HG03095 (cell line): ENCODE measurements around the gene RBM38.
A peak's percentile ranks its signal among the peaks of the same experiment; 100 is the strongest.
"Not testable (repeated sequence)": the region's sequence is repeated elsewhere in the genome, so short reads cannot be mapped to it uniquely, and the experiment has no call there.

ENCODE experiments used
- ATAC-seq: cut with Tn5 transposase; IDR thresholded peaks from one replicate; pipeline ENCODE4 v1.9.1; 2021; ENCODE audit warnings: moderate library complexity; ENCODE audit not compliant: unreplicated experiment

The RBM38 gene

DNA sequence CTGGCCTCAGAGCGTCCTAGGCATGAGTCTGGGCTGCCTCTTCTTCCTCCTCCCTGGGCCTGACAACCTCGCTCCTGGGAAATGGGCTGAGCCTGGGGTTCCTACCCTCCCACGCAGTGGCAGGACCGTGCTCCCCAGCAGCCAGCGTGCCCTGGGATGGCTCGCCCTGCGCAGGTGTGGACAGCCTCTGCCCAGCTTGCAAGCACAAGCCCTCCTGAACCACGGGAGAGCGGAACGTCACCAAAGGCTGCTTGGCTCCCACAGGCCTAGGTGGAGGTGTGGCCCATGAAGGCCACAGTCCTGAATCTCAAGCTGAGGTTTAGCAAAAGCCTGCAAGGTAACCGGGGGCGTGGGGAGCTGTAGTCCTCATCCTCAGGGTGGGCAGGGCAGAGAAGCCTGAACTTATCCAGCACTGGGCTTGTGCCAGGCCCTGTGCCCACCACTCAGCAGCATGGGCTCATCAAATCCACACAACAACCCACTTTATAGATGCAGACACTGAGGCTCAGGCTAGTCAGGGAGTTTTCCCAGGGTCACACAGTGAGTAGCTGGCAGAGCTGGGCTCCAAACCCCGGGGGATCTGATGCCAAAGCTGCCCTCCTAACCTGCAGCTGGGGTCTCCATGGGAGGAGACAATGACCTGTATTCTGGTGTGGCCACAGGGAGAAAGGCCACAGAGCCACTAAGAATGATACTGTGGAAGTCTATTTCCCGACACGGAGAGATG is 25.3 kb downstream of the RBM38 start:
- no peak for ATAC-seq

DNA sequence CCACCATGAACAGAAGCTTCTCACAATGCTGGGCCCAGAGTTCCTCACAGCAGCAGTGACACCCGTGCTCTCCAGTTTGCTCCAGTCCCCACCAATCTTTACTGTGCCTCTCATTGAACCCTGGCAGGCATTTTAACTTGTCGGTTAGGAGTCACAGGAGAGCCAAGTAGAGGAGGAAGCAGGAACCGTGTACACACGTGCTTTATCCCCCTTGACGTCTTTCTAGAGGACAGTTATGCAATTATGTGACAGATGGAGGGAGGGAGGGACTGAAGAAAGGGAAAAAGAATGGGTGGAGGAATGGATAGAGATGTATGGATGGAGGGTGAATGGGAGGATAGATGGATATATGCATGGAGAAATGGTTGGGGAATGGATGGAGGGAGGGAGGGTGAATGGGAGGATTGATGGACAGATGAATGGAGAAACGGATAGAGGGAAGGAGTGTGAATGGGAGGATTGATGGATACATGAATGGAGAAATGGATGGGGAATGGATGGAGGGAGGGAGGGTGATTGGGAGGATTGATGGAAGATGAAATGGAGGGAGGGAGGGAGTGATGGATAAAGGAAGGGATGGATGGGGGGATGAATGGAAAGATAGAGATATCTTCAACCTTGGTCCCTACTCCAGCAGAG is 26.0 kb downstream of the RBM38 start:
- no peak for ATAC-seq

DNA sequence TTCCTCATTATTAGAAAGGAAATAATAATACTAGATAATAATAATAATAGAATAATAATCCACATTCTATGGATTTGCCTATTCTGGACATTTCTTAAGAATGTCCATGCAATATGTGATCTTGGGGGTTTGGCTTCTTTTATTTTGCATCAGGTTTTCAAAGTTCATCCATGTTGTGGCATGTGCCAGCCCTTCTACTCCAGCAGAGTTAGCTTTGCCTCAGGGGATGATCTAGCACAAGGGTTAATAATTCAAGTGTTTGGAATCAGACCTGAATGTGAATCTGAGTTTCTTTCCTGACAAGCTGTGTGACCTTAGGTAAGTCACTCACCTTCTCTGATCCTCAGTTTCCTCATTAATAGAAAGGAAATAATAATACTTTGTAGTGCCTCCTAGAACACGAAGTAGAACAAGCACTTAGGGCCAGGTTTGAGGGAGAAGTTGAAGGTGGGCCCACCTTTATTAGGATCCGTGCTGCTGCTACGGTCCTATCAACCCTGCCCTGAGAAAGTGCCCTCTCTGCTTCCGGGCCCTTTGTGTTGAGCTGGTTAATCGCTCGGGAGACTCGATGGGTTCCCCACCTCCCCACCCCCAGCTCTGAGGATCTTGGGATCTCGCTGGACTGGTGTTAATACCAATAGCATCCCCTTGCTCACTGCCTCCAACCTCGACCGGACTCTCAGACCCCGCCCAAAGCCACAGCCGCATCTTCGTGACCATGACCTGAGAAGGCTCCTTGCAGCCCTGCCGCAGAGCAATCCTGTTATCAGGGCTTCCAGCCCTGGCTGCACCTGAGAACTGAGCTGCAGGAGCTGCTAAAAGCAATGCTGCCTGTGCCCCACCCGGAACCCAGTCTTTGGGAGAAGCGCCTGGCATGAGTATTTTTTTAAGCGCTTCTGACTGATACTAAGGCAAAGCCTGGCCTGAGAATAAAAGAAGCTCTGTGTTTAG is 26.9 kb downstream of the RBM38 start:
- no peak for ATAC-seq

DNA sequence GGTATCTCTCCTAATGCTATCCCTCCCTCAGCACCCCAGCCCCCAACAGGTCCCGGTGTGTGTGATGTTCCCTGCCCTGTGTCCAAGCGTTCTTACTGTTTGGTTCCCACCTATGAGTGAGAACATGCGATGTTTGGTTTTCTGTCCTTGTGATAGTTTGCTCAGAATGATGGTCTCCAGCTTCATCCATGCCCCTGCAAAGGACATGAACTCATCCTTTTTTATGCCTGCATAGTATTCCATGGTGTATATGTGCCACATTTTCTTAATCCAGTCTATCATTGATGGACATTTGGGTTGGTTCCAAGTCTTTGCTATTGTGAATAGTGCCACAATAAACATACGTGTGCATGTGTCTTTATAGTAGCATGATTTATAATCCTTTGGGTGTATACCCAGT is 28.3 kb downstream of the RBM38 start:
- ATAC-seq: not testable (repeated sequence)

DNA sequence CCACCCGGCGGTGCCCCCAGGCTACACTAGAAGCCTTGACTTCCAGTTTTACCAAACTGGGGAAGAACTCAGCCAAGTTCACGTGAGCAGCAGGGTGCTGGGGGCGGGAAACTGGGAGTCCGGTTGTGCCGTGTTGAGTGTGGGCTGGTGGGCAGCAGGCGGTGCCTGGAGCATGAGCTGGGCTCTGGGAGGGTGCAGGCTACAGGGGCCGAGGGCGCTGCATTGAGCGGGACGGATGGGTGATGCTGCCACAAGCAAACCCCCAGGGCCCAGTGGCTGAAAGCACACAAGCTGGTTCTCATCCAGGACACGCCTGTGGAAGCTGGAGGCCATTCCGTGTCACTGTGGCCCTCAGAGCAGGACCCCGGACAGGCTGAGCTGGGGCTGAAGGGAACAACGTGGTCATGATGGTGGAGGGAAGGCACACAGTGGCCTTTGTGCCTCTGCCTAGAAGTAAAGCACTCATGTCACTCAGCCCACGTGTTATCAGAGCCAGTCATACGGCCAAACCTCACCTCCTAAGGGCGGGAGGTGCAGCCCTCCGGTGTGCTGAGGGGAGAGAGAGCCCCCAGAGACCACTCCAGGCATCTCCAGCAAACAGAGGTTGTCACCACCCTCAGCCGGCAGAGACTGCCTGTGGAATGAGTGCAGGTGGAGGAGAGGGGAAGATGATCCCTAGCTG is 29.5 kb downstream of the RBM38 start:
- ATAC-seq: no peak

DNA sequence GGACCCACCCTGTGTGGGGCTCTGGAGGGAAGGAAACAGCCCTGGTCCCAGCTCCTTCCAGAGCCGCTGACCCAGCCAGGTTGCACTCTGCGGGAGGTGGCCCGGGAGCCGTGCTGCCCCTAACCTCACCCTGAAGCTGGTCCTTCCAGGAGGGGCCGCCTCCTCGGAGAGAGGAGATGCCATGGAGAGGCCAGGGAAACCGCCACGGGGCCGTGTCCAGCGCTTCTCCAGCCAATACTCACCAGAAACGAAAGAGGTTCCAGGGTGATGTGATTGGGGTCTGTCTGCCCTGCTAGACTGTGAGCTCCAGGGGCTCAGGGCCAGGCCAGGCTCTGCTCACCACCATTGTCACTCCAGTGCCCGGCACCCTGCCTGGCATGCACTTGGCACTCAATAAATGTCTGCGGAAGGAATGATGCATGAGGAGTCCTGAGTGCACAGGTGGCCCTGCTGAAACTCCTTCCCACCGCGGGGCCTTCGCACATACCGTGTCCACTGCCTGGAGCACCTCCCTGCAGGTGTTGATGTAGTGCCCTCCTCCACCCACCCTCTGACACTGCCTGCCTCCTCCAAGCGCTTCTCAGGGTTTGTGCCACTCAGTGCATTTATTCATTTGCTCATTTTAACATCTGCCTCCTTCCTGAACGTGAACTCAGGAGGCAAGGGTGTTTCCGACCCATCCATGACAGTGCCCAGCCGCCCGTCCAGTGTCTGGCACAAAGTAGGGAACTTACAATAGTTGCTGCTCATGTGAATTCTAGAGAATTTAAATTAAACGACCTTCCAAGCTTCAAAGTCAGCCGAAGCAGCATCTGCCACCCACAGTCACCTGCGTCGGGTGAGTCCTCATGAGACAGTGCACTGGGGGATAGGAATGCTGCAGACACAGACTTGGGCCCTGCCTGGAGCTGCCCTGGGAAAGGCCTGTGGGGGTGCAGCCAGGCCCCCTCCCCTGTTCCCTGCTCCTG is 30.3 kb downstream of the RBM38 start:
- ATAC-seq: no peak

DNA sequence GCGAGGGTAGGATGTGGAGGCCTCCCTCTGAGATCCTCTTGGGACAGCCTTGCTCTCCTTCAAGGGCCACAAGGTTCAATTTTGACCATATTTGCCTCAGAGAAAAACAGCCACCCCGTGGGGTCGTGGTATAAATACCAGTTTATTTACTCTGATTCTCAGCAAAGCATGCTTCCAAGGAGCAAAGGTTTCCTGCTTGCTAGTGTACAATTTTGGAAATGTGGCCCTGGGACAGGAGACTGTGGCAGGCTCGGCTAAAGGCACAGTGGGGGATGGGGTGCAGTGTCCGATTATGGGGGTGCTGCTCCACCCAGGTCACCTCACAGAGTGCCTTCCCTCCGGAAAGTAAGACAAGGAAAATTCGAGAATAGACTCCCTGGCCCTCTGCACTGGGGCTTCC is 31.1 kb downstream of the RBM38 start:
- no peak for ATAC-seq

DNA sequence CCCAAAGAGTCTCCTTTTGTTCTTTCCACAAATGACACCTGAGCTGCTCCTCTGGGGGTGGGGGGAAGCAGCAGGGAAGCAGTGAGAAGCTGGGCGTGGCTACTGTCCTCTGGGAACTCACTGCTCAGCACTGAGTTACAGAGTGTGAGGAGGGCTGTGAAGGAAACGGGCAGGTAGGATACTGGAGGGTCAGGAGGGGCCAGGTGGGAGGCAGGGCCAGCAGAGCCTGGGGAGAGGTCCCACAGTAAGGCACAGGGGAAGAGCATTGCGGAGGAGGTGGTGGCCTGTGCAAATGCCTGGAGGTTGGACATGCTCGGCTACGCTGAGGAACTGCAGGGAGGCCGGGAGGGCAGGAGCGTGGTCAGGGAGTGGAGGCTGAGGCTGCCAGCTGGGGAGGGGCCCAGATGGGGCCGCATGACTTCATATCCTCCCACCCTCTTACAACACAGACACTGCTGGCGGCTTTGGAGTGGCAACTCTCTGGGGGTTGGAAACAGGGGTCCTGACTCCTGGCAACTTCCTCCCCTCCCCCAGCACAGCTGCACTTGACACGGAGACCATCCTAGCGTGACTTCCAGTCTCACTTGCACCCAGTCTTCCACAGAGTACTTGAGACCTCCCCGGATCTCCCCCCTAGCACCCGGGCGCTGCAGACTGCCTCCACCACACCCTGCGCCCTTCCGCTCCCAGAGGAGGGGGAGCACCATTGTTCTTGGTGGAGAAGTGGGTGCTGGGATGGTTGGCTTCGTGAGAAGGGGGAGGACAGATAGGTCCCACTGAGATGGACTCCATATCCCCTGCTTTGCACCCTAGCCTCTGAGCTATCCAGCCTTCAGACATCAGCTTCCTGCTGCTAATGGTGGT is 34.2 kb downstream of the RBM38 start:
- ATAC-seq: no peak

DNA sequence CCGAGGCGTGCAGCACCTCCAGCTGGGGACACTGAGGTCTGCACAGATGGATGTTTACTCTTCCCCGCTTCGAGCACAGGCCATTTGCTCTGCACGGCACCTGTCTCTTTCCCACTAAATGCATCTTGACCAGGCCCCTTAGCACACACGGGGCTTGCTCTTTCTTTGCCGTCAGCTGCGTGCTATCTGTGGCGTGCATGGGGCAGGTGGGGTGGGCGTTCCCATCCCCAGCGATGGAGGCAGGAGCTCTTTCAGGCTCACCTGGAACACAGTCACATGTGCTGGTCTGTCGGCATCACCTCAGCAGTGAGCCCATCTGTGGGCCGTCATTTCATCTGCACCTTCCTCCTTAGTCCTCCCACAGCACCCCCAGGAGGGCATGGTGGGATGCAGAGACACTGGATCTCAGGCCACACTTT is 35.1 kb downstream of the RBM38 start:
- no peak for ATAC-seq

DNA sequence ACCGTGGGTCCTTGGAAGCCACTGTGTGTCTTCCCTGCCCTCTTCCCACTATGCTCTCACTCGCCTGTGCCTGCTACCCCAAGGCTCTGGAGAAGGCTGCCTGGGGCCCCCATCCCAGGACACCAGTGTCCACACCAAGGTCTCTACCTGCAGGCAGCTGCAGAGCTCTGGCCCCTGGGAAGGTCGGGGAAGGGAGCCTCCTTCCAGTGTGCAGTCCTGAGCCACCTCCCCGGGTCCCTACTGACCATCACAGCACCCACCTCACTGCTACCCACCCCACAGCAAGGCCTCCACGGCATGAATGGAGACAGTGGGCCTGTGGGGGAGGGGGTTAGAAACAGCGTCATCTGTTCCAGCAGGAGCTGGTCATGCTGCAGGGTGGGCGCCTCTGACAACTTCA is 35.6 kb downstream of the RBM38 start:
- ATAC-seq: no peak

DNA sequence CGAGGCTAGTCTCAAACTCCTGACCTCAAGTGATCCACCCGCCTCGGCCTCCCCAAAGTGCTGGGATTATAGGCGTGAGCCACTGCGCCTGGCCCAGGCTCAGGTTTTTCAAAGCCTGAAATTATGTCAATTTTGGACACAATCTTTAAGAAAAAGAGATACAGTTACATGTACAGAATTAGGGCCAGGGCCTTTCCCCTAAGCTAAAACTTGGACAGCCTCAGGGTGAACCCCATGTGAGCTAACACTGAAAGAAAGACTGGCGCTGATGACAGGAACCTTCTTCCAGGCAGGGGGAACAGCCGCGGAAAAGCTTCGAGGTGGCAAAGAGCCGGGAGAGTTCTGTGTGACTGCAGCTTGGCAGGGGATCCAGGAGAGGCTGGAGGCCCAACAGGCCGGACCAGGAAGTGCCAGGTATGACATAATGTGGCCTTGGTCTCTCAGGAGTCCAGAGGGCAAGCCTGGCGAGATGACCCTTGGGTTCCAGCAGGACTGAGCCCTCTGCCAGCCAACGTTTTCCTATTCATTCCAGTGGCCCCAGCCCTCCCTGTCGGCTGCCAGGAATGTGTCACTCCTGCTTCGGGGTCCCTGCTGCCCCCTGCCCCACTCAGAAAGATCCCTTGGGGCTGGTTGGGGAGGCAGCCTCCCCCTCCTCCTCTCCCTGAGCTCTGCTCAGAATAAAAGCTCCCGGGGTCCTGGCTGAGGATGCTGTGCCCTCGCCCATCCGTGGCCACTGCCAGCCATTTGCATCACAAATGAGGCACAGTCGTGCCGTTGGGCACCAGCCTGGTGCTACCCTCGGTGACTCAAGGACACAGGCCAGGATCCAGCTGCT is 37.3 kb downstream of the RBM38 start:
- no peak for ATAC-seq

DNA sequence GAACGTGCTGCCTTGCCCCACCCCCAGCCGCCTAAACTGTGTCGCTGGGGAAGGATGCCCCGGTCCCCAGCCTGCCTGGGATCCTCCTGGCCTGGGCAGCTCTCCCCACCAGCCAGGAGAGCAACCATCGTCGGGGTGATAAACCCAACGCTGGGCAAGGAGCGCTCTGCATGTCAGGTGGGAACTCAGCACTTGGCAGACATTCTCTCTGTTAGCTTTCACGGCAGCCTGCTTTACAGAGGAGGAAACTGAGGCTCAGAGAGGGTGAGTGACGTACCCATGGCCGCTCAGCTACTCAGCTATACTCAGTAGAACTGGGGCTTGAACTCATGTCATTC is 37.9 kb downstream of the RBM38 start:
- no peak for ATAC-seq

DNA sequence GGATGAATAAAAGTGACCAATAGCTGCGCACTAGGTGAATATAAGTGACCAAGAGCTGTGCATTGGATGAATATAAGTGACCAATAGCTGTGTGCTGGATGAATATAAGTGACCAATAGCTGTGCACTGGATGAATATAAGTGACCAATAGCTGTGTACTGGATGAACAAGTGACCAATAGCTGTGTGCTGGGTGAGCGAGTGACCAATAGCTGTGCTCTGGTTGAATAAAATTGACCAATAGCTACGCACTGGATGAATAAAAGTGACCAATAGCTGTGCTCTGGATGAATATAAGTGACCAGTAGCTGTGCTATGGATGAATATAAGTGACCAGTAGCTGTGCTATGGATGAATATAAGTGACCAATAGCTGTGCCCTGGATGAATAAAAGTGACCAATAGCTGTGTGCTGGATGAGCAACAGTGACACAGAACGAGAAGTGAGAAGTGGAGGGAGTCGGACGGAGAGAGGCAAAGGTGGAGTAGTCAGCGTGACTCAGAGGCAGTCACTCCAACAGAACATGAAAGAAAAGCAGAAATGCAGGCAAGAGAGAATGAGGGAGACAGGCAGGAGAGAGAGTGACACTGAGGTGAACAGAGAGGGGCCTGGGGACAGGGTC is 38.5 kb downstream of the RBM38 start:
- ATAC-seq: no peak

DNA sequence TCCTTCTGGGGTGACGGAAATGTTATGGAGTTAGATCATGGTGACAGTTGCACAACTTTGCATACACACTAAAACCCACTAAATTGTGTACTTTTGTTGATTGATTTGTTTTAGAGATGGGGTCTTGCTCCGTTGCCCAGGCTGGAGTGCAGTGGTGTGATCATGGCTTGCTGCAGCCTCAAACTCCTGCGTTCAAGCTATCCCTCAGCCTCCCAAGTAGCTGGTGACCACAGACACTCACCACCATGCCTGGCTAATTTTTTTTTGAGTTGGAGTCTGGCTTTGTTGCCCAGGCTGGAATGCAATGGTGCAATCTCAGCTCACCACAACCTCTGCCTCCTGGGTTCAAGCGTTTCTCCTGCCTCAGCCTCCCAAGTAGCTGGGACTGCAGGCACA is 39.0 kb downstream of the RBM38 start:
- not testable (repeated sequence) for ATAC-seq

DNA sequence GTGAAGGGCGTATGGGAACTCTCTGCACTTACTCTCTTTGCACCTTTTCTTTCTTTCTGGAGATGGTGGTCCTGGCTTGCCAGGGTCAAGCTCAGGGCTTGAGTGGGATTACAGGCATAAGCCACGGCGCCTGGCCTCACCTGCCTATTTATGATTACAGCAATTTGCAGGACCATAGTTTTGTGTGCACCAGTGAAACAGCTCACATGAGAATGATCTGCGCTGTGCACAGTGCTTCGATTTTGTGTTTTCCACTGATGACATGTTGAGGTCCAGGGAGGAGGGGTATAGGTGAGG is 40.3 kb downstream of the RBM38 start:
- ATAC-seq: no peak

DNA sequence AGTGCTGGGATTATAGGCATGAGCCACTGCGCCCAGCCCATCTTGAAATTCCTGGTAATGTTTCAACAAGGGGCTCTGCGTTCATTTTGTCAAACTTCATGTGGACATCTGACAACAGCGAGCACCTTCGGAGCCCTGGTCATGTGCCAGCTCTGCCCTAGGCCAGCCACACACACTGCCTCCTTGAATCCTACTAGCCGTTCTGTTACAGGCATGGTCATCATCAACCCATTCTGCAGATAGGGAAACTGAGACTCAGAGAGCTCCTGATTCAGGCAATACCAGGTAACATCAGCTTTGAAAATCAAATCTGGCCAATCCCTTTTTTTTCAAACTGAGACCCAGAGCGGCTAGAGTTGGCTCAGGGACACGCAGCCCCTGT is 41.3 kb downstream of the RBM38 start:
- ATAC-seq: no peak

DNA sequence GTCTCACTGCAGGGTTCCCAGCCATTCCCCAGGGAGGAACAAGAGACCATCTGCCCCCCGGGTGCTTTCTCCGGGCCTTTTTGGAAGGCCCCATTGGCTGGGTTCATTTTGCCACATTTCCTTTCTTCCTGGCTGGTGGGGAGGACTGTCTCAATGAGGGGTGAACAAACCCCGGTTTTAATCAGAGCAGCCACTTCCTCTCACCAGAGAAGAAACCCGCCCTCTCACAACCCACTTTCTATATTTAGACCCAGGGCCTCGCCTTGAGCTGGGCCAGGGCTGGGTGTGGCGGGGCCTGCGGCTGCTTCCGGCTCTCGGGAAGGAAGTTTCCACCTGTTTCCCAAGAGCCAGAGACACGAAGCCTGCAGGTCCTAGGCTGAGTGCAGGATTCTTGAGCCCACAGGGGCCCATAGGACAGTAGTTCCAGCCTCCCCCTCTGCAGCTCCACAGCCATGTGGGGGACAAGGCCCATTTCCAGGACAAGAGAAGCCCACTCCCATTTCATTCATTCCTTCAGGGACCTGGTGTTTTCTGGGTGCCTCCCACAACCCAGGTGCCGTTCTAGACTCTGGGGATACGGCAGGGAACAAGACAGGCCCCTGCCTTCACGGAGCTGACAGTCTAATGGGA is 41.8 kb downstream of the RBM38 start:
- peak; percentile 81 for ATAC-seq
